Measurements from ENCODE around the gene TARDBP.
"Not testable (repeated sequence)": the region's sequence is repeated elsewhere in the genome, so short reads cannot be mapped to it uniquely, and the experiment has no call there.

GRCh38 chr1:10992004-10992403 is 20.4 kb upstream of the TARDBP start:
- TF ChIP-seq, protein P1, sequence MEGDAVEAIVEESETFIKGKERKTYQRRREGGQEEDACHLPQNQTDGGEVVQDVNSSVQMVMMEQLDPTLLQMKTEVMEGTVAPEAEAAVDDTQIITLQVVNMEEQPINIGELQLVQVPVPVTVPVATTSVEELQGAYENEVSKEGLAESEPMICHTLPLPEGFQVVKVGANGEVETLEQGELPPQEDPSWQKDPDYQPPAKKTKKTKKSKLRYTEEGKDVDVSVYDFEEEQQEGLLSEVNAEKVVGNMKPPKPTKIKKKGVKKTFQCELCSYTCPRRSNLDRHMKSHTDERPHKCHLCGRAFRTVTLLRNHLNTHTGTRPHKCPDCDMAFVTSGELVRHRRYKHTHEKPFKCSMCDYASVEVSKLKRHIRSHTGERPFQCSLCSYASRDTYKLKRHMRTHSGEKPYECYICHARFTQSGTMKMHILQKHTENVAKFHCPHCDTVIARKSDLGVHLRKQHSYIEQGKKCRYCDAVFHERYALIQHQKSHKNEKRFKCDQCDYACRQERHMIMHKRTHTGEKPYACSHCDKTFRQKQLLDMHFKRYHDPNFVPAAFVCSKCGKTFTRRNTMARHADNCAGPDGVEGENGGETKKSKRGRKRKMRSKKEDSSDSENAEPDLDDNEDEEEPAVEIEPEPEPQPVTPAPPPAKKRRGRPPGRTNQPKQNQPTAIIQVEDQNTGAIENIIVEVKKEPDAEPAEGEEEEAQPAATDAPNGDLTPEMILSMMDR (IDR thresholded peaks at IDR 0.05; ENCODE audit: low read depth, low read length, poor library complexity, severe bottlenecking): not testable (repeated sequence)
- not testable (repeated sequence) for TF ChIP-seq EZH2phosphoT487 (IDR thresholded peaks at IDR 0.05; ENCODE audit: borderline replicate concordance, low read length)

All from DOHH2 (cell line).